ENCODE data around the gene COL5A1. TPM values are rescaled to one million over a fixed set of nuclear protein-coding genes. Genes with fewer than 3 reads are reported as not detected.

COL5A1 gene
- total RNA-seq, 1 experiment from 2014 or later: 10.6 TPM

DNA sequence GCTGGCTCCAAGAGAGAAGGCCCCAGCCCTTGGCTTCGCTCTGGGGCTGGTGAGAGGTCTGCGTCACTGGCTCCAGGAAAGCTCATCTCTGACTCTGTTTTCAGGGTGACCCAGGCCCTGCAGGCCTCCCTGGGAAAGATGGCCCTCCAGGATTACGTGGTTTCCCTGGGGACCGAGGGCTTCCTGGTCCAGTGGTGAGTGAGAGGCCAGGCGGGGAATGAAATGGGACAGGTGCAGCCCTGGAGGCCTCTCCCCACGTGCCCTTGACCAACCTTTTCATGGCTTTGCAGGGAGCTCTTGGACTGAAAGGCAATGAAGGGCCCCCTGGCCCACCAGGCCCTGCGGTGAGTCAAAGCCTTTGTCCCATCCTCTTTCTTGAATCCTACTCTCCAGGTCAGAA, 163.3 kb downstream of the COL5A1 start:
- ATAC-seq (no peak), DNase-seq (no peak)
- Histone ChIP-seq H3K27me3 (ENCODE audit: low read length) (no peaks in the 10 kb centered on the region), H3K9ac (ENCODE audit: low read length) (no peak overlapping the region), H4K20me1 (ENCODE audit: low read length) (no peaks in the 10 kb centered on the region), H3K4me1 (ENCODE audit: insufficient read depth, low read length) (no peaks in the 10 kb centered on the region), H3K36me3 (ENCODE audit: low read depth, low read length) (no peaks in the 10 kb centered on the region), H3K9me3 (ENCODE audit: low read length) (no peaks in the 10 kb centered on the region), H3K4me2 (ENCODE audit: low read length) (no peak overlapping the region), H2AFZ (ENCODE audit: low read length) (no peak overlapping the region), H3K9me2 (replicated peaks; ENCODE audit: low read length) (no peaks in the 10 kb centered on the region), H3K27ac (ENCODE audit: low read length) (no peak overlapping the region), H3K4me3 (ENCODE audit: low read length) (no peak overlapping the region), H3K79me2 (ENCODE audit: low read length) (no peaks in the 10 kb centered on the region), H3F3A (ENCODE audit: low read length, unreplicated experiment) (no peaks in the 10 kb centered on the region)
- BruUV-seq (replicated peaks): no TSS peak
- POLR2A ChIA-PET (ENCODE audit: unreplicated experiment): no interaction called here
- CTCF ChIA-PET: no interaction called here
- intact Hi-C loops (cut with micrococcal nuclease): no loop called here
- TF ChIP-seq, protein P1, sequence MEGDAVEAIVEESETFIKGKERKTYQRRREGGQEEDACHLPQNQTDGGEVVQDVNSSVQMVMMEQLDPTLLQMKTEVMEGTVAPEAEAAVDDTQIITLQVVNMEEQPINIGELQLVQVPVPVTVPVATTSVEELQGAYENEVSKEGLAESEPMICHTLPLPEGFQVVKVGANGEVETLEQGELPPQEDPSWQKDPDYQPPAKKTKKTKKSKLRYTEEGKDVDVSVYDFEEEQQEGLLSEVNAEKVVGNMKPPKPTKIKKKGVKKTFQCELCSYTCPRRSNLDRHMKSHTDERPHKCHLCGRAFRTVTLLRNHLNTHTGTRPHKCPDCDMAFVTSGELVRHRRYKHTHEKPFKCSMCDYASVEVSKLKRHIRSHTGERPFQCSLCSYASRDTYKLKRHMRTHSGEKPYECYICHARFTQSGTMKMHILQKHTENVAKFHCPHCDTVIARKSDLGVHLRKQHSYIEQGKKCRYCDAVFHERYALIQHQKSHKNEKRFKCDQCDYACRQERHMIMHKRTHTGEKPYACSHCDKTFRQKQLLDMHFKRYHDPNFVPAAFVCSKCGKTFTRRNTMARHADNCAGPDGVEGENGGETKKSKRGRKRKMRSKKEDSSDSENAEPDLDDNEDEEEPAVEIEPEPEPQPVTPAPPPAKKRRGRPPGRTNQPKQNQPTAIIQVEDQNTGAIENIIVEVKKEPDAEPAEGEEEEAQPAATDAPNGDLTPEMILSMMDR (conservative IDR thresholded peaks at IDR 0.05; ENCODE audit: low read depth, low read length): no peak
- TF ChIP-seq EZH2phosphoT487 (IDR thresholded peaks at IDR 0.05; ENCODE audit: borderline replicate concordance, low read length) (no peak), EZH2 (IDR thresholded peaks at IDR 0.05; ENCODE audit: low read length, unreplicated experiment) (no peak)

DNA sequence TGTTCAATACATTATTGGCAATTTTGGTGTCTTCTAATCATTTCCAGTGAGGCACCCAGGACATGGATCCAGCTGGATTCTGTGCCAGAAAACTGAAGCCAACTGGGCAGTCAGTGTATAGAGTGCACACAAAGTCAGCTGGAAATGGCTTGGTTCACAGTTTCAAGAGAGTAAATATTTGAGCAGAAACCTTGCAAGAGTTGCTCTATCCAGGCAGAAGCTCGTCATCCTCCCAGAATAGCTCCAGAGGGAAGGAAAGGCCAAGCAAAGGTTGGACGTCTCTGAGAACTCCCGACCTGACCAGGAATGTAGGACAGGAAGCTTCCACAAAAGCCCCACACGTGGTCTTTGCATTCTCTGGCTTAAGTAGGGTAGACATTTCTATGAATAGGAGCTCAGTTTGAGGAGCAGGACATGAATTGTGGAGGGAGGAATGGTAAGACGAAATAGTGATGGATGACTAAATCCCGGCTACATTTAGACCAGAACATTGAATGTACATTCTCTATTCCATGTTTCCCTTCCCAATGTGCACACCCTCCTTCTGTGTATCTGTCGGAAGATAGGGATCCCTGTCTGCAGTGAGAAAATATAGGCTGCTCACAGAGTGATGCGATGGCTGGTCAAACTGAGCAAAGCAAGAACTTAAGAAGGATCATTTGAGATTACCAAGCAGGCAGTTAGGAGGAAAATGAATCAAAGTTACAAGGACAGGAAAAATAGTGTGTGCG, 166.3 kb downstream of the COL5A1 start:
- H3K4me2 ChIP-seq (ENCODE audit: low read length): no peak overlapping the region
- H4K20me1 ChIP-seq (ENCODE audit: low read length): no peaks in the 10 kb centered on the region
- no peak overlapping the region for H2AFZ ChIP-seq (ENCODE audit: low read length)
- no peak overlapping the region for H3K9ac ChIP-seq (ENCODE audit: low read length)
- CTCF ChIA-PET: no interaction called here
- TF ChIP-seq EZH2phosphoT487 (IDR thresholded peaks at IDR 0.05; ENCODE audit: borderline replicate concordance, low read length) (no peak), EZH2 (IDR thresholded peaks at IDR 0.05; ENCODE audit: low read length, unreplicated experiment) (no peak)
- TF ChIP-seq, protein P1 (conservative IDR thresholded peaks at IDR 0.05; ENCODE audit: low read depth, low read length): no peak
- no TSS peak for BruUV-seq (replicated peaks)
- no peaks in the 10 kb centered on the region for H3K27me3 ChIP-seq (ENCODE audit: low read length)
- DNase-seq (no peak), ATAC-seq (no peak)
- intact Hi-C loops (cut with micrococcal nuclease): no loop called here
- H3K9me2 ChIP-seq (replicated peaks; ENCODE audit: low read length): no peaks in the 10 kb centered on the region
- no peak overlapping the region for H3K4me3 ChIP-seq (ENCODE audit: low read length)
- H3K9me3 ChIP-seq (ENCODE audit: low read length): no peaks in the 10 kb centered on the region
- no peak overlapping the region for H3K27ac ChIP-seq (ENCODE audit: low read length)
- no peaks in the 10 kb centered on the region for H3K79me2 ChIP-seq (ENCODE audit: low read length)
- no peaks in the 10 kb centered on the region for H3K4me1 ChIP-seq (ENCODE audit: insufficient read depth, low read length)
- H3F3A ChIP-seq (ENCODE audit: low read length, unreplicated experiment): no peaks in the 10 kb centered on the region
- POLR2A ChIA-PET (ENCODE audit: unreplicated experiment): interaction anchor here (0.6 kb wide), 1 partner anchor 642 kb away, joined by 3 read pairs; no protein-coding TSS in a partner anchor
- H3K36me3 ChIP-seq (ENCODE audit: low read depth, low read length): no peaks in the 10 kb centered on the region

DNA sequence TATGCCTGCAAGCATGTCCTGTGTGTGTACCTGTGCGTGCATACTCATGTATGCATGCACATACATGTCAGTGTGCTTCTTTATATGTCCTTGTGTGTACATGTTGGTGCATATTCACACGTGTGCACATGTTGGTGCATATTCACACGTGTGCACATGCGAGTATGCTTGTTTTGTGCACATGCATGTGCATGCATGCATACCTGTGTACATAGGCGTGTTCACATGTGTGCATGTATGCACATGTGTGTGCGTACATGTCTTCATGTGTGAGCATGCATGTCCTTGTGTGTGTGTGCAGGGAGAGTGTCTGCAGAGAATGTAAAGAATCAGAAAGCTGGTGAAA, 166.8 kb downstream of the COL5A1 start:
- Histone ChIP-seq H3K4me1 (ENCODE audit: insufficient read depth, low read length) (no peaks in the 10 kb centered on the region), H3K9me2 (replicated peaks; ENCODE audit: low read length) (no peaks in the 10 kb centered on the region), H3F3A (ENCODE audit: low read length, unreplicated experiment) (no peaks in the 10 kb centered on the region), H3K79me2 (ENCODE audit: low read length) (no peaks in the 10 kb centered on the region), H3K4me2 (ENCODE audit: low read length) (no peak overlapping the region), H3K27ac (ENCODE audit: low read length) (no peak overlapping the region), H4K20me1 (ENCODE audit: low read length) (no peaks in the 10 kb centered on the region), H2AFZ (ENCODE audit: low read length) (no peak overlapping the region), H3K4me3 (ENCODE audit: low read length) (no peak overlapping the region), H3K9ac (ENCODE audit: low read length) (no peak overlapping the region), H3K27me3 (ENCODE audit: low read length) (no peaks in the 10 kb centered on the region), H3K9me3 (ENCODE audit: low read length) (no peaks in the 10 kb centered on the region), H3K36me3 (ENCODE audit: low read depth, low read length) (no peaks in the 10 kb centered on the region)
- DNase-seq: no peak
- ATAC-seq: no peak
- intact Hi-C loops (cut with micrococcal nuclease): no loop called here
- TF ChIP-seq, protein P1 (conservative IDR thresholded peaks at IDR 0.05; ENCODE audit: low read depth, low read length): no peak
- TF ChIP-seq EZH2 (IDR thresholded peaks at IDR 0.05; ENCODE audit: low read length, unreplicated experiment) (no peak), EZH2phosphoT487 (IDR thresholded peaks at IDR 0.05; ENCODE audit: borderline replicate concordance, low read length) (no peak)
- ChIA-PET CTCF (no interaction called here), POLR2A (ENCODE audit: unreplicated experiment) (no interaction called here)
- no TSS peak for BruUV-seq (replicated peaks)
